ENCODE data around the gene SVIL.
"Not testable (repeated sequence)": the region's sequence is repeated elsewhere in the genome, so short reads cannot be mapped to it uniquely, and the experiment has no call there.

The SVIL gene

GRCh38 chr10:29587750-29588628 is 46.8 kb downstream of the SVIL start:
- Histone ChIP-seq H3K27ac (ENCODE audit: low read length, poor library complexity, severe bottlenecking) (peak overlapping the region; percentile 52), H3K9ac (ENCODE audit: low read length) (peak overlapping the region; percentile 41), H3K36me3 (ENCODE audit: control insufficient read depth in 1 of 2, insufficient read depth in 2 of 2, low read depth in 1 of 2, low read length in 2 of 2) (peaks cover 0 to 19% of the 10 kb centered on the region in 2 experiments), H3K4me1 (ENCODE audit: control insufficient read depth, insufficient read depth, low read depth, low read length) (peaks cover 31% of the 10 kb centered on the region)
- not testable (repeated sequence) for H2BK120ac ChIP-seq (ENCODE audit: low read depth, low read length); H3K9me3 ChIP-seq (ENCODE audit: control insufficient read depth, low read length); H4K91ac ChIP-seq (ENCODE audit: low read length); H4K8ac ChIP-seq (ENCODE audit: low read length); H2AFZ ChIP-seq (ENCODE audit: low read depth, low read length); H3K4me2 ChIP-seq (ENCODE audit: low read length, poor library complexity, severe bottlenecking); H3K18ac ChIP-seq (ENCODE audit: low read depth in 1 of 2, low read length in 2 of 2); H3K79me1 ChIP-seq (replicated peaks; ENCODE audit: low read length, poor library complexity, severe bottlenecking); H2BK5ac ChIP-seq (ENCODE audit: low read depth, low read length, poor library complexity, severe bottlenecking); H3K4me3 ChIP-seq (ENCODE audit: insufficient read depth in 1 of 2, low read depth in 1 of 2, low read length in 2 of 2); H2BK15ac ChIP-seq (ENCODE audit: low read depth, poor library complexity, severe bottlenecking); H2AK5ac ChIP-seq (ENCODE audit: low read length, severe bottlenecking); H2BK12ac ChIP-seq (ENCODE audit: low read length in 2 of 2); H3K23ac ChIP-seq (ENCODE audit: low read length in 2 of 2); H3K4ac ChIP-seq (ENCODE audit: low read depth in 1 of 2, low read length in 2 of 2); H3K27me3 ChIP-seq (ENCODE audit: control insufficient read depth in 1 of 2, insufficient read depth in 1 of 2, low read length in 2 of 2); H3K14ac ChIP-seq (ENCODE audit: low read length in 2 of 2)
- WGBS = 42% methylated on average over 10 of the region's 19 CpGs
- peak; percentile 46 for DNase-seq

GRCh38 chr10:29587102-29587749 is 47.5 kb downstream of the SVIL start:
- not testable (repeated sequence) for H2BK120ac ChIP-seq (ENCODE audit: low read depth, low read length); H3K79me1 ChIP-seq (replicated peaks; ENCODE audit: low read length, poor library complexity, severe bottlenecking); H3K23ac ChIP-seq (ENCODE audit: low read length in 2 of 2); DNase-seq; H3K14ac ChIP-seq (ENCODE audit: low read length in 2 of 2); H2BK5ac ChIP-seq (ENCODE audit: low read depth, low read length, poor library complexity, severe bottlenecking); H2BK12ac ChIP-seq (ENCODE audit: low read length in 2 of 2); H3K9ac ChIP-seq (ENCODE audit: low read length); H2BK15ac ChIP-seq (ENCODE audit: low read depth, poor library complexity, severe bottlenecking); H3K9me3 ChIP-seq (ENCODE audit: control insufficient read depth, low read length); H2AK5ac ChIP-seq (ENCODE audit: low read length, severe bottlenecking); H4K91ac ChIP-seq (ENCODE audit: low read length); H3K18ac ChIP-seq (ENCODE audit: low read depth in 1 of 2, low read length in 2 of 2); H3K27me3 ChIP-seq (ENCODE audit: control insufficient read depth in 1 of 2, insufficient read depth in 1 of 2, low read length in 2 of 2); H3K4ac ChIP-seq (ENCODE audit: low read depth in 1 of 2, low read length in 2 of 2); H2AFZ ChIP-seq (ENCODE audit: low read depth, low read length); H4K8ac ChIP-seq (ENCODE audit: low read length); H3K4me2 ChIP-seq (ENCODE audit: low read length, poor library complexity, severe bottlenecking); H3K4me3 ChIP-seq (ENCODE audit: insufficient read depth in 1 of 2, low read depth in 1 of 2, low read length in 2 of 2)
- Histone ChIP-seq H3K27ac (ENCODE audit: low read length, poor library complexity, severe bottlenecking) (peak overlapping the region; percentile 39), H3K4me1 (ENCODE audit: control insufficient read depth, insufficient read depth, low read depth, low read length) (peaks cover 31% of the 10 kb centered on the region), H3K36me3 (ENCODE audit: control insufficient read depth in 1 of 2, insufficient read depth in 2 of 2, low read depth in 1 of 2, low read length in 2 of 2) (peaks cover 0 to 19% of the 10 kb centered on the region in 2 experiments)
- 93% methylated on average over 14 of the region's 15 CpGs for WGBS

GRCh38 chr10:29586509-29586908 is 48.3 kb downstream of the SVIL start:
- H3K23ac ChIP-seq (ENCODE audit: low read length in 2 of 2) = no peak overlapping the region
- H3K9ac ChIP-seq (ENCODE audit: low read length) = no peak overlapping the region
- H3K36me3 ChIP-seq (ENCODE audit: control insufficient read depth in 1 of 2, insufficient read depth in 2 of 2, low read depth in 1 of 2, low read length in 2 of 2) = peaks cover 0 to 15% of the 10 kb centered on the region in 2 experiments
- H2AK5ac ChIP-seq (ENCODE audit: low read length, severe bottlenecking) = no peak overlapping the region
- H3K4me2 ChIP-seq (ENCODE audit: low read length, poor library complexity, severe bottlenecking) = no peak overlapping the region
- no peak overlapping the region for H2AFZ ChIP-seq (ENCODE audit: low read depth, low read length)
- no peak overlapping the region for H3K27ac ChIP-seq (ENCODE audit: low read length, poor library complexity, severe bottlenecking)
- no peak overlapping the region for H2BK5ac ChIP-seq (ENCODE audit: low read depth, low read length, poor library complexity, severe bottlenecking)
- H3K27me3 ChIP-seq (ENCODE audit: control insufficient read depth in 1 of 2, insufficient read depth in 1 of 2, low read length in 2 of 2) = no peaks in the 10 kb centered on the region
- H3K9me3 ChIP-seq (ENCODE audit: control insufficient read depth, low read length) = no peaks in the 10 kb centered on the region
- peaks cover 2% of the 10 kb centered on the region for H3K79me1 ChIP-seq (replicated peaks; ENCODE audit: low read length, poor library complexity, severe bottlenecking)
- no peak for DNase-seq
- H2BK12ac ChIP-seq (ENCODE audit: low read length in 2 of 2) = no peak overlapping the region
- WGBS = 100% methylated on average over 2 of the region's 4 CpGs
- no peak overlapping the region for H4K8ac ChIP-seq (ENCODE audit: low read length)
- no peak overlapping the region for H3K4me3 ChIP-seq (ENCODE audit: insufficient read depth in 1 of 2, low read depth in 1 of 2, low read length in 2 of 2)
- no peak overlapping the region for H3K4ac ChIP-seq (ENCODE audit: low read depth in 1 of 2, low read length in 2 of 2)
- peaks cover 29% of the 10 kb centered on the region for H3K4me1 ChIP-seq (ENCODE audit: control insufficient read depth, insufficient read depth, low read depth, low read length)
- no peak overlapping the region for H2BK15ac ChIP-seq (ENCODE audit: low read depth, poor library complexity, severe bottlenecking)
- H3K14ac ChIP-seq (ENCODE audit: low read length in 2 of 2) = no peak overlapping the region
- no peak overlapping the region for H2BK120ac ChIP-seq (ENCODE audit: low read depth, low read length)
- H3K18ac ChIP-seq (ENCODE audit: low read depth in 1 of 2, low read length in 2 of 2) = no peak overlapping the region
- H4K91ac ChIP-seq (ENCODE audit: low read length) = no peak overlapping the region

- Histone ChIP-seq H3K18ac (ENCODE audit: low read depth in 1 of 2, low read length in 2 of 2) (no peak overlapping the region), H3K14ac (ENCODE audit: low read length in 2 of 2) (no peak overlapping the region), H3K4me2 (ENCODE audit: low read length, poor library complexity, severe bottlenecking) (no peak overlapping the region), H3K36me3 (ENCODE audit: control insufficient read depth in 1 of 2, insufficient read depth in 2 of 2, low read depth in 1 of 2, low read length in 2 of 2) (peaks cover 7 to 15% of the 10 kb centered on the region in 2 experiments), H3K27me3 (ENCODE audit: control insufficient read depth in 1 of 2, insufficient read depth in 1 of 2, low read length in 2 of 2) (no peaks in the 10 kb centered on the region), H3K4me1 (ENCODE audit: control insufficient read depth, insufficient read depth, low read depth, low read length) (peaks cover 29% of the 10 kb centered on the region), H3K4ac (ENCODE audit: low read depth in 1 of 2, low read length in 2 of 2) (no peak overlapping the region), H3K9me3 (ENCODE audit: control insufficient read depth, low read length) (no peaks in the 10 kb centered on the region), H3K27ac (ENCODE audit: low read length, poor library complexity, severe bottlenecking) (peak overlapping the region; percentile 26), H3K79me1 (replicated peaks; ENCODE audit: low read length, poor library complexity, severe bottlenecking) (peaks cover 2% of the 10 kb centered on the region), H3K4me3 (ENCODE audit: insufficient read depth in 1 of 2, low read depth in 1 of 2, low read length in 2 of 2) (no peak overlapping the region), H2BK120ac (ENCODE audit: low read depth, low read length) (no peak overlapping the region), H3K23ac (ENCODE audit: low read length in 2 of 2) (no peak overlapping the region), H4K8ac (ENCODE audit: low read length) (no peak overlapping the region), H2BK12ac (ENCODE audit: low read length in 2 of 2) (no peak overlapping the region), H3K9ac (ENCODE audit: low read length) (no peak overlapping the region), H2BK15ac (ENCODE audit: low read depth, poor library complexity, severe bottlenecking) (no peak overlapping the region), H4K91ac (ENCODE audit: low read length) (no peak overlapping the region), H2BK5ac (ENCODE audit: low read depth, low read length, poor library complexity, severe bottlenecking) (no peak overlapping the region), H2AK5ac (ENCODE audit: low read length, severe bottlenecking) (no peak overlapping the region), H2AFZ (ENCODE audit: low read depth, low read length) (no peak overlapping the region)
- DNase-seq = no peak
- 81% methylated on average over 18 of the region's 18 CpGs for WGBS
Measured at GRCh38 chr10:29585488-29585976, 49.2 kb downstream of the SVIL start.
